Measurements from ENCODE around the gene ATG10.
"Not testable (repeated sequence)": the region's sequence is repeated elsewhere in the genome, so short reads cannot be mapped to it uniquely, and the experiment has no call there.

ATG10 gene

GRCh38 chr5:82057051-82057450 lies 85.2 kb downstream of the ATG10 start:
- no peaks in the 10 kb centered on the region for H3K27me3 Mint-ChIP-seq
- H3K36me3 Mint-ChIP-seq (ENCODE audit: low read depth): no peaks in the 10 kb centered on the region
- no peak overlapping the region for H3K27ac Mint-ChIP-seq
- no peaks in the 10 kb centered on the region for H3K9me3 Mint-ChIP-seq
- no peak overlapping the region for H3K4me3 Mint-ChIP-seq
- no peak for DNase-seq
- peaks cover 3% of the 10 kb centered on the region for H3K4me1 Mint-ChIP-seq (ENCODE audit: low read depth)

- Mint-ChIP-seq H3K9me3 (no peaks in the 10 kb centered on the region), H3K27me3 (no peaks in the 10 kb centered on the region), H3K27ac (no peak overlapping the region), H3K4me3 (no peak overlapping the region), H3K4me1 (ENCODE audit: low read depth) (peaks cover 3% of the 10 kb centered on the region), H3K36me3 (ENCODE audit: low read depth) (no peaks in the 10 kb centered on the region)
- DNase-seq: no peak
Measured at GRCh38 chr5:82058710-82059109, 86.9 kb downstream of the ATG10 start.

GRCh38 chr5:82066791-82067190 lies 95.0 kb downstream of the ATG10 start:
- DNase-seq: no peak
- Mint-ChIP-seq H3K27ac (no peak overlapping the region), H3K4me3 (no peak overlapping the region), H3K36me3 (ENCODE audit: low read depth) (no peaks in the 10 kb centered on the region), H3K4me1 (ENCODE audit: low read depth) (peaks cover 8% of the 10 kb centered on the region), H3K9me3 (no peaks in the 10 kb centered on the region), H3K27me3 (no peaks in the 10 kb centered on the region)

DNA sequence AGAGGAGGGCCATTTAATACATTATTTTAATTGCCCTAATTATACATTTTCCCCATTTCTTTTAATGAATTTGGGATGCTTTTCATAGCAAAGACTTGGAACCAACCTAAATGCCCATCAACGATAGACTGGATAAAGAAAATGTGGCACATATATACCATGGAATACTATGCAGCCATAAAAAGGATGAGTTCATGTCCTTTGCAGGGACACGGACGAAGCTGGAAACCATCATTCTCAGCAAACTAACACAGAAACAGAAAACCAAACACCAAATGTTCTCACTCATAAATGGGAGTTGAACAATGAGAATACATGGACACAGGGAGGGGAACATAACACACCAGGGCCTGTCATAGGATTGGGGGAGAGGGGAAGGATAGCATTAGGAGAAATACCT lies 96.2 kb downstream of the ATG10 start:
- not testable (repeated sequence) for H3K4me1 Mint-ChIP-seq (ENCODE audit: low read depth); H3K36me3 Mint-ChIP-seq (ENCODE audit: low read depth); DNase-seq; H3K27ac Mint-ChIP-seq; H3K27me3 Mint-ChIP-seq; H3K9me3 Mint-ChIP-seq
- peak overlapping the region; percentile 47 for H3K4me3 Mint-ChIP-seq

DNA sequence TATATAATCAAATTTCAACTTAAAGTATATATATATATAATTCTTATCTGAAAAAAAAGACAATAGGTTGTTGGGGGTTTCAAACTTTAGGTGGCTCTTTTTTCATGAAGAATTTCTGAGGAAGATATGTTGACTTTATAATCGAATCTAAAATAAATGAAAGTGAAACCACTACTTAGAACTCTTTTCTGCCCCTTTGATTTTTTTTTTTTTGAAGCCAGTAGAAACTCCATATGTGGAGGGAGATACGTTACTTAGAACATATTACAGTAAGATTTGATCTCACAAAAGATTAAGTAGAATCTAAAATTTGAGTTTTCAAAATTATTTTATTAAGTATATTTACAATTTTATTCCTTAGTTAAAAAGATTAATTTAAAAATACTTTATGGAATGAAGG lies 96.9 kb downstream of the ATG10 start:
- H3K4me3 Mint-ChIP-seq: peak overlapping the region; percentile 42
- DNase-seq: no peak
- H3K4me1 Mint-ChIP-seq (ENCODE audit: low read depth): peaks cover 8% of the 10 kb centered on the region
- H3K9me3 Mint-ChIP-seq: no peaks in the 10 kb centered on the region
- no peaks in the 10 kb centered on the region for H3K36me3 Mint-ChIP-seq (ENCODE audit: low read depth)
- H3K27me3 Mint-ChIP-seq: no peaks in the 10 kb centered on the region
- no peak overlapping the region for H3K27ac Mint-ChIP-seq

DNA sequence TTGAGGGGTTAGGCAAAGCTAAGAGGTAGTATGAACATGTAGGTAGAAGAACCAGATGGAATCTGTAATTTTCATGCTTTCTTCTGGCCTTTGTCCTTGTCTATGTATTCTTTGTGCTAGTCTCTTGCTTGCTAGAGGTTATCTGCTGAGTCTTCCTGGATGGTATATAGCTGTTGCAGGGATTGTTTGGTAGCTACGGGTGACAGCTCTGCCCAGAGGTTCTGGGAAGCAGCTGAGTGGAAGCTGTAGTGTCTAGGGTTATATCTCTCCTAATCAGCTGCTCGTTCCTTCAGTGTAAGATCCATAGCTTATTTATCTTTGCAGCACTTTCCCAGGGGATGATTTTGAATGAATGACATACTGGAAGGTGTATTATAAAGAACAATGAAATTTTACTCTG lies 100.3 kb downstream of the ATG10 start:
- H3K27me3 Mint-ChIP-seq: no peaks in the 10 kb centered on the region
- no peaks in the 10 kb centered on the region for H3K9me3 Mint-ChIP-seq
- H3K4me3 Mint-ChIP-seq: no peak overlapping the region
- no peak overlapping the region for H3K27ac Mint-ChIP-seq
- no peak for DNase-seq
- peaks cover 8% of the 10 kb centered on the region for H3K4me1 Mint-ChIP-seq (ENCODE audit: low read depth)
- H3K36me3 Mint-ChIP-seq (ENCODE audit: low read depth): no peaks in the 10 kb centered on the region

DNA sequence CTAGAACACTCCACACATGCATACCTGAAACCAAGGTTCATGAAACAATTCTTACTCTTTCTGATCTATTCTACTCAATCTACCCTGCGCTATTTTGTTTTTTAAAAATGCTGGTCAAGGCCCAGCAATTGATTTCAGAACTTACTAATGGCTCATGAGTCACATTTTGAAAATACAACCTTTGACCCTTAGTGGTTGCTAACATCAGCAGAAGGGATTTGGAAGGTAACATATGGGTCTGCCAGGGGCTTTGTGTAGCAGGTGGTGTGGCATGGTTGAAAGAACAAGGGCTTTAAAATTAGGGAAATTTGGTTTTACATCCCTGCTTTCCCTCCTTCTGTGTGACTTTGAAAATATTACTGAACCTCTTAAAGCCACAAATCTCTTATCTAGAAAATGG lies 101.4 kb downstream of the ATG10 start:
- DNase-seq: no peak
- H3K4me1 Mint-ChIP-seq (ENCODE audit: low read depth): peaks cover 6% of the 10 kb centered on the region
- peaks cover 2% of the 10 kb centered on the region for H3K36me3 Mint-ChIP-seq (ENCODE audit: low read depth)
- no peak overlapping the region for H3K27ac Mint-ChIP-seq
- no peaks in the 10 kb centered on the region for H3K27me3 Mint-ChIP-seq
- no peak overlapping the region for H3K4me3 Mint-ChIP-seq
- no peaks in the 10 kb centered on the region for H3K9me3 Mint-ChIP-seq

- Mint-ChIP-seq H3K27me3 (no peaks in the 10 kb centered on the region), H3K36me3 (ENCODE audit: low read depth) (peaks cover 7% of the 10 kb centered on the region), H3K27ac (no peak overlapping the region), H3K4me3 (no peak overlapping the region), H3K4me1 (ENCODE audit: low read depth) (no peaks in the 10 kb centered on the region), H3K9me3 (peaks cover 7% of the 10 kb centered on the region)
- no peak for DNase-seq
Measured at GRCh38 chr5:82074950-82075349, 103.1 kb downstream of the ATG10 start.

DNA sequence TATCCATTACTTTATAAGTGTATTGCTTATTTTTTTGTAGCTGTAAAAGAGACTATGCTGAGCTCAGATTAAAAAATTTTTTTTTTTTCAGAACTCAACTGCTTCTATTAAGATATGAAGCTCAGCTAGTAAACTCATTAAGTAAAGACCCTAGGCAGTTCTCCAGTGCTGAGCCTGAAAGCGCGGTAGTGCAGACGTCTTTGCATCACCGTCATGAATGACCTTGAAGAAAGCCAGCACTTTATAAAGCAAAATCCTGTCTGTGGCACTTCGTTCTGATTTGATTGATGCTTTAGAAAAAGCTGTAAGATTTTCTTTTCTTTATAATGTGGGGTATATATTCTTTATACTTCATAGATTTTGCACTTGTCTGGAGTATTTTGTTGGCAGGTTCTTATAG lies 105.7 kb downstream of the ATG10 start:
- Mint-ChIP-seq H3K9me3 (peaks cover 13% of the 10 kb centered on the region), H3K27me3 (no peaks in the 10 kb centered on the region), H3K4me3 (no peak overlapping the region), H3K36me3 (ENCODE audit: low read depth) (peaks cover 22% of the 10 kb centered on the region), H3K27ac (no peak overlapping the region), H3K4me1 (ENCODE audit: low read depth) (no peaks in the 10 kb centered on the region)
- DNase-seq: no peak

DNA sequence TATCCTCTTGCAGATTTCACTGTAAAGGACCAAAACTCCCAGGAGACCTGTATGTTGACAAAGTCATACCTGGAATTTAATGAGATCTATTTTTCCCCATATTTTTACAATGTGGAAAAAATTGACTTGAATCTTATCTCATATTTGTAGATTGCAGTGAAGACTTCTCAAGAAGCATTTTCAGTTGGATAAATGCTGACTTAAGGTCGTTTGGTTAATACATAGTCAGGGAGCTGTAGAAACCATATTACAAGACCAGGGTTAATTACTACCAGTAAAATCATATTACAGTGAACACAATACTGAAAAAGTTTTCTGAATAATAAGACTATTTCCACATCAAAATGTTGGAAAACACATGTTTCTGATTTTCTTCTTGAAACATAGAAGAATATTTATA lies 119.8 kb downstream of the ATG10 start:
- Mint-ChIP-seq H3K27me3 (no peaks in the 10 kb centered on the region), H3K4me1 (ENCODE audit: low read depth) (peaks cover 9% of the 10 kb centered on the region), H3K4me3 (no peak overlapping the region), H3K36me3 (ENCODE audit: low read depth) (peaks cover 16% of the 10 kb centered on the region), H3K9me3 (peaks cover 23% of the 10 kb centered on the region), H3K27ac (no peak overlapping the region)
- DNase-seq: no peak

GRCh38 chr5:82095536-82095935 lies 123.7 kb downstream of the ATG10 start:
- peaks cover 10% of the 10 kb centered on the region for H3K36me3 Mint-ChIP-seq (ENCODE audit: low read depth)

GRCh38 chr5:82096249-82096648 lies 124.4 kb downstream of the ATG10 start:
- H3K27ac Mint-ChIP-seq: no peak overlapping the region
- peaks cover 14% of the 10 kb centered on the region for H3K9me3 Mint-ChIP-seq
- H3K4me1 Mint-ChIP-seq (ENCODE audit: low read depth): peaks cover 21% of the 10 kb centered on the region
- H3K4me3 Mint-ChIP-seq: no peak overlapping the region
- H3K27me3 Mint-ChIP-seq: no peaks in the 10 kb centered on the region
- DNase-seq: no peak
- H3K36me3 Mint-ChIP-seq (ENCODE audit: low read depth): peaks cover 10% of the 10 kb centered on the region

More at GRCh38 chr5:82095536-82095935, 123.7 kb downstream of the ATG10 start:
- Mint-ChIP-seq H3K9me3 (peaks cover 14% of the 10 kb centered on the region), H3K27ac (no peak overlapping the region), H3K4me1 (ENCODE audit: low read depth) (peaks cover 14% of the 10 kb centered on the region), H3K27me3 (no peaks in the 10 kb centered on the region), H3K4me3 (no peak overlapping the region)
- no peak for DNase-seq

DNA sequence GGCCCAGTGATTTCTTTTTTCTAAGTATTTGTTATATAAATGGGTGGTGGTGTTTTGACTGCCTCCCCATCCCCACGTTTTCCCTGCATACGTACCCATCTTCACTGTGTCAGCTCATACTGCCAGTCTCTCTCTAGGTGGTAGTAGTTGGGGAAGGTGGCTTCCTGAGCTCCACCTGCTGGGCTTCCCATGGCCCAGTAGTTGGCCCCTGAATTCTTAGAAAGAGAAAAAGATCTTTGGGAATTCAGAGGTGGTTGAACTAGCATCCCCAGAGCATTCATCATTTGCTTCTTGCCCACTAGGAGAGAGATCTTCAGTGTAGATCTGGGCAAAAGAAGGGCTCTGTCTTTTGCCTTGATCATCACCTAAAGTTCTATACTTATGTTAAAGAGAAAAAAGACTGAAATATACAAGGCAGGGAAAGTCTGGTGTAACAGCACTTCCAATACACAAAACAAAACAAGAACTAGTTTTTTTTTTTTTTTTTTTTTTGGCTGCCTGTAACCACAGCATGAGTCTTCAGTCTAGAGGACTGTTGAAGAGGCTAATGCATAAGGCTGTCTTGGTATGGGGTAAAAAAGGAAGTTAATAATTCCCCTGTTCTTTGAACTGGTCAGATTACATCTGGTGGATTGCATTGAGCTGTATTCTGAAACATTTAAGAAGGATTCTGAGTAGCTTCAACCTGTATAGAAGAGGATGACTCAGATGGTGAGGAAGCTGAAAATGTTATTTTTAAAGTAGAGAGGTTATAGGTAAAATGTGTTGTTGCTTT lies 128.7 kb downstream of the ATG10 start:
- Mint-ChIP-seq H3K9me3 (no peaks in the 10 kb centered on the region), H3K27ac (no peak overlapping the region), H3K4me1 (ENCODE audit: low read depth) (peaks cover 32% of the 10 kb centered on the region), H3K36me3 (ENCODE audit: low read depth) (peaks cover 2% of the 10 kb centered on the region), H3K27me3 (no peaks in the 10 kb centered on the region), H3K4me3 (no peak overlapping the region)
- DNase-seq: no peak

- no peak for DNase-seq
- Mint-ChIP-seq H3K27ac (peak overlapping the region; percentile 73), H3K4me3 (no peak overlapping the region), H3K9me3 (no peaks in the 10 kb centered on the region), H3K27me3 (no peaks in the 10 kb centered on the region), H3K4me1 (ENCODE audit: low read depth) (peaks cover 32% of the 10 kb centered on the region), H3K36me3 (ENCODE audit: low read depth) (no peaks in the 10 kb centered on the region)
Measured at GRCh38 chr5:82104872-82105271, 133.0 kb downstream of the ATG10 start.

DNA sequence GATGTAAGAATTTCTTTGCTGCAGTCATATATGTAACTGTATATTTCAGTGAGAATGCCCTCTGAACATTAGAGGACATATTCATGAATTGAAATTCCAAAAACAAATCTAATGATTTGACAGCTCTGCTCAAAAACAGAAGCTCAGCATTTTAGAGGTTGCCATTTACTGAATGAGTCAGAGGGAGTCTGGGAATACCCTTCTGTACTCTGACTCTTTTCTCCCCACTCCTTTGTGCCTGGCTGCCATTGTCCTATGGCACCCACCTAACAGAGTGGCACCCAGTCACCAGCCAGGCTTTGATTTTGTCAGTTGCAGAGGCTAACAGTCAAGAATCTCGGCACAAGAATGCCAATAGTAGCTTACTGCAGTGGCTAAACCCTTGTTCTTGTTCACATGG lies 133.6 kb downstream of the ATG10 start:
- Mint-ChIP-seq H3K4me1 (ENCODE audit: low read depth) (peaks cover 29% of the 10 kb centered on the region), H3K4me3 (no peak overlapping the region), H3K36me3 (ENCODE audit: low read depth) (no peaks in the 10 kb centered on the region), H3K27ac (peak overlapping the region; percentile 73), H3K9me3 (no peaks in the 10 kb centered on the region), H3K27me3 (no peaks in the 10 kb centered on the region)
- no peak for DNase-seq

GRCh38 chr5:82106207-82106606 lies 134.4 kb downstream of the ATG10 start:
- Mint-ChIP-seq H3K4me1 (ENCODE audit: low read depth) (peaks cover 22% of the 10 kb centered on the region), H3K27me3 (no peaks in the 10 kb centered on the region), H3K36me3 (ENCODE audit: low read depth) (no peaks in the 10 kb centered on the region), H3K4me3 (no peak overlapping the region), H3K27ac (no peak overlapping the region), H3K9me3 (no peaks in the 10 kb centered on the region)
- DNase-seq: no peak
